Neutrophil (primary cell): ENCODE measurements around the gene ACAT2.

ENCODE experiments used
- H3K27ac ChIP-seq: fragments of 200-600 bp; sonication (generic); 2 replicates; pipeline ENCODE4 v1.5.1; 2016; ENCODE audit warnings: mild to moderate bottlenecking, moderate library complexity
- H3K27me3 ChIP-seq: fragments of 200-600 bp; sonication (generic); 2 replicates; pipeline ENCODE4 v1.6.0; 2016; ENCODE audit warnings: mild to moderate bottlenecking
- H3K36me3 ChIP-seq: fragments of 200-600 bp; sonication (generic); 2 replicates; pipeline ENCODE4 v1.5.1; 2017
- H3K4me1 ChIP-seq, 2 experiments: fragments of 200-600 bp in 1 of 2; sonication (generic) in 1 of 2; 1 replicate in 1 of 2; 2 replicates in 1 of 2; pipeline versions ENCODE4 v1.5.1 to v1.6.1; 2013 to 2016; ENCODE audit warnings: low read depth in 1 of 2, low read length in 1 of 2, mild to moderate bottlenecking in 1 of 2, moderate library complexity in 1 of 2; ENCODE audit not compliant: control insufficient read depth in 1 of 2, insufficient read depth in 1 of 2
- H3K4me3 ChIP-seq, 2 experiments: fragments of 200-600 bp in 1 of 2; sonication (generic) in 1 of 2; 1 replicate in 1 of 2; 2 replicates in 1 of 2; pipeline ENCODE4 v1.5.1; 2013 to 2016; ENCODE audit warnings: low read depth in 1 of 2, low read length in 1 of 2, mild to moderate bottlenecking in 1 of 2, moderate library complexity in 1 of 2
- H3K9me3 ChIP-seq: fragments of 200-600 bp; sonication (generic); 2 replicates; pipeline ENCODE4 v1.5.1; 2016
- CTCF ChIP-seq: fragments of 200-600 bp; sonication (generic); IDR thresholded peaks from 2 replicates; pipeline ENCODE4 v1.5.1; 2016; ENCODE audit warnings: antibody characterized with exemption

ACAT2 gene

DNA sequence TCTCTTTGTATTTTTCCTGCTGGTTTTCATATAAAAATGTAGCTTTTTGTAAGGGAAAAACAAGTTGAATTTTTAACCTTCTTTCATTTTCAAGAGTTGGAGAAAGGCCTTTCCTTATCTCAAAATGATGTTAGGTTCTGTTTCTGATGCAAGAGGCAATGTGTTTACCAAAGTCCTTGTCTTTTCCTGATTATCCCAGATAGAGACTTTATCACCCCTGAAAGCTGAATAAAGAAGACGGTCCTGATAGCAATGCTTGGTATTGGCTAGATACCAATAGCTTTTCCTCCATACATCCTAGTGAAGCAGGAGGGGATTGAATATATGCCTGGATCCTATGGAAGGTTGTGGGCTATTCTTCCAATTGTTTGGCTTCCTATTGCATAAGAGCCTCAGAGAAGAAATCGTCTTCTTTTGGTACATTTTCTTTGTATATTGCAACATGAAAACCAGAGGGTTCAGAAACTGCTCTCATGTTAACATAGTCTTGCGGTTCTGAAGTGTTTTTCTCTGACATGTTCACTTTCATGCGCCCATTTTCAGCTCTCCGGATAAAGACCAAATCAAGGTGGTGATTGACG lies 43.7 kb downstream of the ACAT2 start:
- TF ChIP-seq CTCF: no peak
- H3K27me3 ChIP-seq: no peaks in the 10 kb centered on the region
- H3K4me1 ChIP-seq: peaks cover 22 to 27% of the 10 kb centered on the region in 2 experiments
- H3K9me3 ChIP-seq: no peaks in the 10 kb centered on the region
- peak overlapping the region; percentile 26 for H3K27ac ChIP-seq
- no peaks in the 10 kb centered on the region for H3K36me3 ChIP-seq
- no peak overlapping the region for H3K4me3 ChIP-seq

DNA sequence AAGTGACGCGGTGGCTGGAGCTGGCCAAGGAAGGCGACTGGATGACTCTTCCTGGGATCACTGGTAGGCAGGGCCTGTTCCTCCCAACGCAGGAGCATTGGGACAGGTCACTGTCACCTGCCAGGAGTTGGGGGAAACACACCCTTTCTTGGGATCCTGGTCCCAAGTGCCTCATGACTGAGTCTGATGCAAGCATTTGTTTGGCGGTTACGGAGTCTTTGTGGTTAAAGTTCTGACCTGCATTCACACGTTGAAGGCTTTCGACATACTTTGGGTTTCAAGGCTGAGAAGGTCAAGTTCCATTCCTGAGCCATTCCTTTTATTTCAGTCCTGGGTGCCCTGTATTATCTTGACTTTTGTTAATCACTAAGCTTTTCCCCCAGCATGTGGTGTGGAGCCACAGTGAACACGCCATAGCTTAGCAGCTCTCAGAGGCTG lies 44.2 kb downstream of the ACAT2 start:
- Histone ChIP-seq H3K36me3 (no peaks in the 10 kb centered on the region), H3K27me3 (no peaks in the 10 kb centered on the region), H3K4me1 (peaks cover 22 to 27% of the 10 kb centered on the region in 2 experiments), H3K27ac (peak overlapping the region; percentile 26), H3K4me3 (no peak overlapping the region), H3K9me3 (no peaks in the 10 kb centered on the region)
- no peak for TF ChIP-seq CTCF

DNA sequence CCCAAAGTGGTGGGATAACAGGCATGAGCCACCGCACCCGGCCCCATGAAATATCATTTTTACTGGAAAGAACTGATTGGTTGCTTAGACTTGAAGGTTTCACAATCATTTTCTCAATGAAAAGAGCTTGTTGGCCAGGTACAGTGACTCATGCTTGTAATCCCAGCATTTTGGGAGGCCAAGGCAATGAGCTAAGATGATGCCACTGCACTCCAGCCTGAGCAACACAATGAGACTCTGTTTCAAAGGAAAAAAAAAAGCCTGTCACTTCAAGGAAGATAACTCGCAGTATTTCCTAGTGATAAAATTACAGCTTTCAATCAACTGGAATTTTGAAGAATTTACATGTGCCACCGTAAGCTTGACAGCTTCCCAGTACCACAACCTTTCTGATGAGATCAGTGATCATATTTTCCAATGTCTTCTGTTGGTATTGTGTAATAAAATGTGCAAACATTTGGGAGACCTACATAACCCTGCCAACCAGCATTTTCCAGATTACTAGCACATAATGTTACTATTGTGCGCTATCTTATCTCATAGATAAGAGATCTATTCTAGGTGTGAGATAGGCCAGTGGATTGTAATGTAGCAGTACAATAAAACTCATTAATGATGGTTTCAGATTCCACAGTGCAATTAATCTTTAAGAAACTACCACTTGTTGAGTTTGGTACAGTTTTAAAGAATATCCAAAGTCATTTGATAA lies 45.5 kb downstream of the ACAT2 start:
- Histone ChIP-seq H3K4me3 (no peak overlapping the region), H3K27ac (no peak overlapping the region), H3K4me1 (peaks cover 17 to 20% of the 10 kb centered on the region in 2 experiments), H3K27me3 (no peaks in the 10 kb centered on the region), H3K9me3 (no peaks in the 10 kb centered on the region), H3K36me3 (no peaks in the 10 kb centered on the region)
- TF ChIP-seq CTCF: no peak

GRCh38 chr6:159808647-159809046 lies 46.8 kb downstream of the ACAT2 start:
- no peak for TF ChIP-seq CTCF
- no peaks in the 10 kb centered on the region for H3K27me3 ChIP-seq
- no peak overlapping the region for H3K27ac ChIP-seq
- H3K4me1 ChIP-seq: peaks cover 17 to 18% of the 10 kb centered on the region in 2 experiments
- H3K4me3 ChIP-seq: no peak overlapping the region
- H3K36me3 ChIP-seq: no peaks in the 10 kb centered on the region
- no peaks in the 10 kb centered on the region for H3K9me3 ChIP-seq

GRCh38 chr6:159809149-159809548 lies 47.3 kb downstream of the ACAT2 start:
- Histone ChIP-seq H3K4me1 (peaks cover 17 to 18% of the 10 kb centered on the region in 2 experiments), H3K9me3 (no peaks in the 10 kb centered on the region), H3K36me3 (no peaks in the 10 kb centered on the region), H3K27ac (no peak overlapping the region), H3K27me3 (no peaks in the 10 kb centered on the region), H3K4me3 (no peak overlapping the region)
- no peak for TF ChIP-seq CTCF
